HG03066 (cell line): ENCODE results near the gene ACTR1B.
"Not testable (repeated sequence)": the region's sequence is repeated elsewhere in the genome, so short reads cannot be mapped to it uniquely, and the experiment has no call there.

Experiments
- ATAC-seq: cut with Tn5 transposase; IDR thresholded peaks from one replicate; pipeline ENCODE4 v1.9.1; 2021; ENCODE audit warnings: low read depth; ENCODE audit not compliant: unreplicated experiment

Gene ACTR1B

DNA sequence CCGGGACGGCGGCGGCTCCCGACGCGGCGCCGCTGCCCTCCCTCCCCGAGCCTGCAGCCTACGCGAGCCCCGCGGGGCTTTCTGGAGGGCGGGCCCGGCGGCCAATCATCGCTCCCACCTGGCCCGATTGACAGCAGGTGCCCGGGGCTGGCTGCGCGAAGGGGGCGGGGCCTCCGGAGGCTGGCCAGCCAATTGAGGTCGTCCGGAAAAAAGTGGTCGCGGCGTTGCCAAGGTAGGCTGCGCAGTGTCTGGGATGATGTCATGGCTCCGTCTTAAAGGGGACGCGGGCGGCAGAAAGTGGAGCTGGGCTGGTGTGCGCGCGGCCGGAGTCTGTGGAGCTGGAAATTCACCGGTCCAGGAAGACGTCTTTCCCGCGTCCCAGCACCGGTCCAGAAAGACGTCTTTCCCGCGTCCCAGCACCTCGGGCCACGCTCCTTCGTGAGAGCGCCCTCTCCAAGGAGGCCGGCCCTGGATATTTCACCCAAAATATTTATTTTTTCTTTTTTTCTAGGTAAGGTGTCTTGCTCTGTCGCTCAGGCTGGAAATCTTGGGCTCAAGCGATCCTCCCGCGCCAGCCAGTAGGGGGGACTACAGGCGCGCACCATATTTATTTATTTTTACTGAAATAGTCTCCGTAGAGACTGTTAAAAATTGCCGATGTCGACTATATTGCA is at the start of gene ACTR1B:
ACTR1B (minus strand) TSS at position 83 of the 674 bp plus-strand sequence. CDS start 154 bp downstream, outside the sequence.
- peak; percentile 86 for ATAC-seq

- no peak for ATAC-seq
Measured at GRCh38 chr2:97712693-97713295, 49.0 kb upstream of the ACTR1B start.

DNA sequence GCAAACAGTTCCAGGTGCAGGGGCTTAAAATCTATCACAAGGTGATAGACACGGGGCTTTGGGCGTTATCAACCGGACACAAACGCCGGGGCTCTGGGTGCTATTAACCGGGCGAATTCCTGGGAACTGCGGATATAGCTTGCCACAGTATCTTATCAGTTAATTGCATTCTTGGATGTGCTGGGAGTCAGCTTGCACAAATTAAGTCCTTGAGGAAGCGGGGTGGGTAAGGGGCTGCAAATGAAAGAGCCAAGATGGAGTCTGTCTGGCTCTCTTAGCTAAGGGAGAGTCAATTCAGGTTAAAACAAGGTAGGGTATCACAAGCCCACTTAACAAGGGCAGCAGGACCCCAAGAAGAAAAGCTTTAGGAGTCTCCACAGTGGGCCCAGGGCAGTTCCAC is 48.3 kb upstream of the ACTR1B start:
- ATAC-seq: not testable (repeated sequence)

DNA sequence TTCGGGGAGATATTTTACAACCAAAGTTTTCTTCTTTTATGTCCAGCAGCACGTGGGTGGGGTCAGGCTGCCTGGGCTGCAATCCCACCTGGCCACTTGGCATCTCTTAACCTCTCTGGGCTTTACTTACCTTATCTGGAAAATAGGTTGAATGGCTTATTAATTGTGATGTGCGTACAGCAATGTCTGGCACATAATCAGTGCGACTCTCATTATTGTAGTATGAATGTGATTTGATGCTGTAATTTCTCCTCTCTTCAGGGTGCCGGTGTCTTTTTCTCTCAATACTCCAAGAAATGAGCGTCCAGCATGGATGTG is 47.5 kb upstream of the ACTR1B start:
- no peak for ATAC-seq

DNA sequence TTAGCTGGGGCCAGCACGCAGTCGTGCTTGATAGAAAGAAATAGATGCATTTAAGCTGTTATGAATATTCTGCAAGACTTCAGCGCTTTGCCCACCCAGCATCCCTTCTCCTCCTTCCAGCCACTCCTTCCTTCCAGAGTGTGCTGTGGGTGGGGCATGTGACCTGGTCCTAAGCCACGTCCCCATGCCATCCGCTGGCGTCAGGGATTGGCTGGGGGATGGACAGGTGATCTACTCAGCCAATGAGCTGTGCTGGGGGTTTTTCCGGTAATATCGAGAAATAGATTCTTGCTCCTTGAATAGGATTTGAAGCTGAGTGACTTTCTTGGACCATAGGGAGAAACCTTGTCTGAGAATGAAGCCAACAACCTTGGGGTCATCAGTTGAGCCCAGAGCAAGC is 44.8 kb upstream of the ACTR1B start:
- no peak for ATAC-seq

DNA sequence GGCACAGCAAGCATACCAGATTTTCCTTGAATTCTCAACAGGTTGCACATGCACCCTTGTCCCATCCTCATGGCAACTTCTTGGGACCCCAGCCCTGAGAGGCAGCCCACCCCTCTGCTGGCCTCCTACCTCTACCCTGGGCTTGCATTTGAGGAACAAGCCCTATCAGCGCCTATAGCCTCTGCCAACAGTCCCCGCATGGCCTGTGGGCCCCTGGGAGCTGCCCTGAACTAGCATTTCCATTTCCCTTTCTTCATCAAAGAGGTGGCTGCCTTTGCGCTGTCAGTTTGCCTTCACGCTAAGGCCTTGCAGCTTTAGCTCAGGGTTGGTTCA is 44.2 kb upstream of the ACTR1B start:
- no peak for ATAC-seq

DNA sequence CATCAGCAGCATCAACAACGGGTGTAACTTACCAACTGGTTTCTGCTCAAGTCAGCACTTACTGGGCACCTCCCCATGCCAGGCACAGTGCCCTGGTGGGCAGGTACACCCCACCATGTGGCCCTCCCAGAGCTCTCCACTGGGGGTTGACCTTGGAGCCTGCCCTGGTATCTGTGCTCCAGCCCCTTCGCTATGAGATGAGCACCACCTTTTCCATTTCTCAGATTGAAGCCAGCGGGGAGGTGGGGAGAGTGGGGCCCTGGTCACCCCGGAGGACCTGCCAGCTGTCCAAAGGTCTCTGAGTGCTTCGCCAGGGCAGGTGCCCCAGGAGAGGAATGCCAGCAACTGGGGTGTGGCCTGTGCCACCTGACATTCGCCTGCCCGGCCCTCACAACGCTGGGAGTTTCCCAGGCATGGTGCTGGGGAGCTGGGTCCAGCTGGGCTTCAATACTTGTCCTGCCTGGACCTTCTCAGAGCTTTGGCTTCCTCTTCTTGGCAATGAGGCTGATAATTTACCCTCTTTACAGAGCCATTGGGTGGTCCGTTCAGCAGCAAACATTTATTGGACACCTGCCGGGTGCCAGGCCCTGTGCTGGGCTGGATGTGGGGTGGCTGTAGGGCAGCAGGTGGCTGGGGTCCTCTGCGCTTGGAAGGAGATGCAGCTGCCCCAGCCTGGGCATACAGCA is 43.7 kb upstream of the ACTR1B start:
- ATAC-seq: no peak

GRCh38 chr2:97706708-97707345 is 43.0 kb upstream of the ACTR1B start:
- no peak for ATAC-seq

DNA sequence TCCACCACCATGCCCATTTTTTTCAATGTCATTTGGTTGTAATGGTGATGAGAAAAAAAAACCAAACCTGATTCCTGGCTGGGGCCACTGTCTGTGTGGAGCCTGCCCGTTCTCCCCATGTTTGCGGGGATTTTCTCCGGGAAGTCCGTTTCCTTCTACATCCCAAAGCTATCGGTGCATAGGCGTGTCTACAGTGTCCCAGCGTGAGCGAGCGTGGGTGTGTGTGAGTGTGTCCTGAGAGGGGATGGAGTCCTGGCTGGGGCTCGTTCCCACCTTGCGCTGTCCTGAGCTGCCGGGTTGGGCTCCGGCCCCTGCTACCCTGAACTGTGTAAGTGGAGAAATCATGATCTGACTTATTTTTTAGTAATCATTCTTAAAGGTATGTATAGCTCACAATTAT is 42.3 kb upstream of the ACTR1B start:
- ATAC-seq: no peak

GRCh38 chr2:97704989-97705388 is 41.1 kb upstream of the ACTR1B start:
- ATAC-seq: no peak

GRCh38 chr2:97703741-97704140 is 39.9 kb upstream of the ACTR1B start:
- no peak for ATAC-seq

GRCh38 chr2:97702731-97703470 is 39.1 kb upstream of the ACTR1B start:
- no peak for ATAC-seq

DNA sequence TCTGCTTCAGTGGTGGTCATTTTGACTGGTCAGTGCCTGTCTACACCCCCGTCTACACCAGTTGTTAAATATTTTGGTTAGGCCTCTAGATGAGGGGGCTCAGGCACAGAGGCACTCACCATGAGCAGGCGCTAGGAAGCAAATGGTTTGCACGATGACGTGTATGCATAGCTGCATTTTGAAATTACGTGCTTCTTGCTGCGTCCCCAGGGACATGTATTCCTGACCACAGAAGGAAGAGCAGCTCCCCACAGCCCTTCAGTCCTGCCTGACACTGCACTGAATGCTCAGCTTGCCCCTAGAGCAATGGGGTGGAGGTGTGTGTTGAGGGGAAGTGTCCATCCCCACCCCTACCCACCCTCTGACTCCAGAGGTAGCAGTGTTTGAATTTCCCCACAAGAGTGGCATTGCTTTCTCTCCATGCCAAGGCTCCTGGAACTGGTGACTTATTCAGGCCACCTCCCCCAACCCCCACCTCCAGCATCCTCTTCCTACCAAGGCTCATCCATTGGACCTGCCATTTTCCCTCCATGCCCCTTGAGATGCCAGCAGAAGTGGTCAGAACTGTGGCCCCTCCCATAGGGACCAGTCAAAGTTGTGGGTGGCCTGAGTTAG is 38.1 kb upstream of the ACTR1B start:
- ATAC-seq: no peak

- no peak for ATAC-seq
Measured at GRCh38 chr2:97701186-97701585, 37.3 kb upstream of the ACTR1B start.

- ATAC-seq: no peak
Measured at GRCh38 chr2:97699765-97700444, 36.1 kb upstream of the ACTR1B start.

GRCh38 chr2:97698530-97698929 is 34.7 kb upstream of the ACTR1B start:
- no peak for ATAC-seq

DNA sequence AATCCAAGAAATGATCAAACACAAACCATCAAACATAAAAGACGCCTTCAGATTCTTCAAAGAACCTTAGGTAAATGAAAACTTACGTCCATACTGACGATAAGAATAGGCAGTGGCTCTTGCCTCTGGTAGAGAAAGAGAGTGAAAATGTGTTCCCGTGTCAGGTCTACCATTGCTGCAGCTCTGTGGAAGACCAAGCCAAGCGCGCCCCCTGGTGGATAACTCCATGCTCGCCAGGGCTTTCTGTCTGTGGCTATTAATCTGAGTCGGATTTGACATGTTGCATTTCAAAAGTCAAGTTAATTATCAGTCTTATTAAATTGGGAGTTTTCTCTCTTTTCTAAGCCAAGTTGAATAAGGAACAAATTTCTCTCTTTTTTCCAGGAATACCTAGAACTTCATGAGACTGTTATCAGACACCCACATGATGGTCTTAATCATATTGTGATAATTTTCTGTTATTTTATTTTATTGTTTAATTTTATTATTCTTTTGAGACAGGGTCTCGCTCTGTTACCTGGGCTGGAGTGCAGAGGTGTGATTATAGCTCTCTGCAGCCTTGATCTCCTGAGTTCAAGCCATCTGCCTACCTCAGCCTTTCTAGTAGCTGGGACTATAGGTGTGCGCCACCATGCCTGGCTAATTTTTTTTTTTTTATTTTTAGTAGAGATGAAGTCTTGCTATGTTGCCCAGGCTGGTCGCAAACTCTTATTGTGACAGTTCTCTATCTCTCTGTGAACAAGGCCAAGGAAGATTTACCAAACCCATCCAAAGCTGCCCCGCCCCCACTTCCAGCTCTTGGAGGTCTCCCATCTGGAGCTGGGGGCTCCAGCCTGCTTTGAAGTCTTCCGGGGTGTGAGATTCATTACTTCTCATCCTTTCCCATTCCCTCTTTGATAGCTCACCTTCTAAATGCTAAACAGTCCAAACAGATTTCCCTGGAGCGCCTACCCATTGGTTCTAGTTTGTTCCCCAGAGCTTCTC is 33.7 kb upstream of the ACTR1B start:
- no peak for ATAC-seq

GRCh38 chr2:97695744-97696143 is 31.9 kb upstream of the ACTR1B start:
- no peak for ATAC-seq

DNA sequence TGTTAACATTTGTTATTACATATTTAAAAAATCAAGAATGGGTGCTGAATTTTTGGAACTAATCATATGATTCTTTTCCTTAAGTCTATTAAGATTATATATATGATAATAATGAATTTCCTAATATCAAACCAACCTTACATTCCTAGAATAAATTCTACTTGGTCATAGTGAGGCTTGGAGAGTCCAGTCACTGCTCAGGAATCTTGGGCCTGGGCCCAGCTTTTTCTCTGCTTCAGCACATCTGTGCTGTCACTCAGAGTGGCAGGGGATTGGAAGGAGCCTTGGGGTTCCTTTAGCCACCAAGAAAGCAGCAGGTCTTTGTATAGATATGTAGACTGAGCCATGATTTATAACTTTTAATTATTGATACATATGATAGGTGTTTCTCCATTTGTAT is 29.6 kb upstream of the ACTR1B start:
- no peak for ATAC-seq
